ENCODE data around the gene NAA15. TPM values are rescaled to one million over a fixed set of nuclear protein-coding genes. Genes with fewer than 3 reads are reported as not detected.

NAA15 gene
- polyA plus RNA-seq, 3 donors, result 5.2 to 20.2 (median 8.8) TPM

DNA sequence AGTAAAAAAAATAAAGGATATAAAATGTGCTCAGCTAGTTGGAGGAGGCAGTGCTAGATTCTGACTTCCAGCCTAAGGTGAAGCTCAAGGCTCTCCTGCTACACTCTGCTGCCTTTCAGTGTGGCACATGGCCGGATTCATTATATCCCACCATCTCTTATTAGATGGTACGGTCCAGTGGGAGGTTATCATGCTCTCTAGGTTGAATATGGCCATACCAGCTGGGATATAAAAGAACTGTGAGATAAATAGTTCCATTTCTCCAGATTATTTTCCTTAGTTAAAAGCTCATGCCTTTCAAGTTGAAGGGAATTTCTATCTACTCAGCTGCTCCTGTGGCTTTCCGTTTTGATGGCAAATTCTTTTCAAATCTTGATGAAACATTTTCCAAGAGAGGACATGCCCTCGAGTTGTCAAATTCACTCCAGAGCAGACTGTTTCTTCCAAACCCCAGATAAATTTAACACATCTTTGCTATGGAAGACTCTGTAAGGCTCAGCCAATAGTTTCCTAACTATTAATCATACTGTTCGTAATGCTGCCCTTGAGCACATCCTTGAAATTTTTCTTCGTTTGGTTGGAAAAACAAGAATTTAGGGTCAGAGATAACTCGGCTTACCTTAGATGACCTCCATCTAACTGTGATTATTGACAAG, 19.1 kb upstream of the NAA15 start:
- Histone ChIP-seq H4K20me1 (ENCODE audit: insufficient read depth, low read length) (no peaks in the 10 kb centered on the region), H2AFZ (ENCODE audit: insufficient read depth, low read depth, low read length, poor library complexity, severe bottlenecking) (no peak overlapping the region), H3K27ac (ENCODE audit: low read depth in 1 of 2, low read length in 2 of 2) (no peak overlapping the region), H3K9me3 (replicated peaks in 1 of 2; ENCODE audit: control insufficient read depth in 1 of 2, insufficient read depth in 1 of 2, low read length in 2 of 2) (peaks cover 11 to 20% of the 10 kb centered on the region in 2 donors), H3K4me3 (replicated peaks in 1 of 3; ENCODE audit: low read depth in 2 of 3, low read length in 3 of 3) (no peak overlapping the region), H3K79me2 (ENCODE audit: insufficient read depth, low read length) (no peaks in the 10 kb centered on the region), H3K9ac (ENCODE audit: insufficient read depth, low read length, poor library complexity, severe bottlenecking) (no peak overlapping the region), H3K27me3 (ENCODE audit: control insufficient read depth in 2 of 2, insufficient read depth in 2 of 2, low read length in 2 of 2) (peaks cover 43 to 51% of the 10 kb centered on the region in 2 donors), H3K4me2 (replicated peaks; ENCODE audit: extremely low read depth, low read length, poor library complexity, severe bottlenecking) (no peak overlapping the region), H3K36me3 (replicated peaks in 1 of 2; ENCODE audit: control insufficient read depth in 1 of 2, insufficient read depth in 2 of 2, low read length in 2 of 2) (peaks cover 0 to 3% of the 10 kb centered on the region in 2 donors), H3K4me1 (ENCODE audit: control insufficient read depth in 1 of 2, insufficient read depth in 2 of 2, low read length in 2 of 2) (peaks cover 18 to 23% of the 10 kb centered on the region in 2 donors)
- Mint-ChIP-seq H3K27ac (no peak overlapping the region), H3K9me3 (peaks cover 6 to 25% (median 15%) of the 10 kb centered on the region in 7 donors), H3K27me3 (ENCODE audit: low read depth in 3 of 3) (peaks cover 47 to 56% (median 51%) of the 10 kb centered on the region in 3 donors), H3K4me3 (peak overlapping the region in 1 of 2 donors; percentile 54), H3K4me1 (peaks cover 23% of the 10 kb centered on the region), H3K36me3 (peaks cover 5 to 10% of the 10 kb centered on the region in 2 donors)
- DNase-seq, result no peak
- intact Hi-C loops (cut with micrococcal nuclease), result no loop called here
- 92% methylated on average over 2 of the region's 7 CpGs for WGBS (ENCODE audit: insufficient coverage)
- TF ChIP-seq CTCF (IDR thresholded peaks at IDR 0.05), result no peak

GRCh38 chr4:139282721-139283075, 18.6 kb upstream of the NAA15 start:
- Histone ChIP-seq H3K4me2 (replicated peaks; ENCODE audit: extremely low read depth, low read length, poor library complexity, severe bottlenecking) (no peak overlapping the region), H3K36me3 (replicated peaks in 1 of 2; ENCODE audit: control insufficient read depth in 1 of 2, insufficient read depth in 2 of 2, low read length in 2 of 2) (peaks cover 0 to 3% of the 10 kb centered on the region in 2 donors), H3K27me3 (ENCODE audit: control insufficient read depth in 2 of 2, insufficient read depth in 2 of 2, low read length in 2 of 2) (peaks cover 40 to 46% of the 10 kb centered on the region in 2 donors), H3K27ac (ENCODE audit: low read depth in 1 of 2, low read length in 2 of 2) (no peak overlapping the region), H3K79me2 (ENCODE audit: insufficient read depth, low read length) (no peaks in the 10 kb centered on the region), H3K4me3 (replicated peaks in 1 of 3; ENCODE audit: low read depth in 2 of 3, low read length in 3 of 3) (no peak overlapping the region), H3K4me1 (ENCODE audit: control insufficient read depth in 1 of 2, insufficient read depth in 2 of 2, low read length in 2 of 2) (peaks cover 18 to 23% of the 10 kb centered on the region in 2 donors), H3K9me3 (replicated peaks in 1 of 2; ENCODE audit: control insufficient read depth in 1 of 2, insufficient read depth in 1 of 2, low read length in 2 of 2) (peaks cover 11 to 20% of the 10 kb centered on the region in 2 donors), H4K20me1 (ENCODE audit: insufficient read depth, low read length) (no peaks in the 10 kb centered on the region), H3K9ac (ENCODE audit: insufficient read depth, low read length, poor library complexity, severe bottlenecking) (no peak overlapping the region), H2AFZ (ENCODE audit: insufficient read depth, low read depth, low read length, poor library complexity, severe bottlenecking) (no peak overlapping the region)
- peak overlapping the region in 1 of 2 donors; percentile 21 for H3K4me3 Mint-ChIP-seq
- no peak for TF ChIP-seq CTCF (IDR thresholded peaks at IDR 0.05)
- peaks cover 9 to 10% of the 10 kb centered on the region in 2 donors for H3K36me3 Mint-ChIP-seq
- intact Hi-C loops (cut with micrococcal nuclease), result no loop called here
- peaks cover 6 to 25% (median 15%) of the 10 kb centered on the region in 7 donors for H3K9me3 Mint-ChIP-seq
- H3K4me1 Mint-ChIP-seq, result peaks cover 23% of the 10 kb centered on the region
- no peak overlapping the region for H3K27ac Mint-ChIP-seq
- H3K27me3 Mint-ChIP-seq (ENCODE audit: low read depth in 3 of 3), result peaks cover 45 to 53% (median 47%) of the 10 kb centered on the region in 3 donors
- DNase-seq, result no peak
